Natural killer cell treated with Interleukin-12 subunit alpha and Interleukin-12 subunit beta and Interleukin-15 and Interleukin-18, amount 100 ng/mL, for 72 hours (primary cell): ENCODE measurements around the gene MSTO1. TPM values are rescaled to one million over a fixed set of nuclear protein-coding genes. Genes with fewer than 3 reads are reported as not detected.
"Not testable (repeated sequence)": the region's sequence is repeated elsewhere in the genome, so short reads cannot be mapped to it uniquely, and the experiment has no call there.

ENCODE experiments used
- ATAC-seq, 2 donors: fragments of 150-1000 bp; cut with Tn5 transposase in 1 of 2; sonication (Bioruptor Pico), chemical (Tn5 transposase) in 1 of 2; 2 replicates each; pipeline ENCODE4 v1.10.0; 2021
- DNase-seq: peaks from one replicate; pipeline ENCODE4 v3.0.0; 2022; ENCODE audit warnings: low spot score
- H3K27ac Mint-ChIP-seq, 2 donors: 1 replicate in 1 of 2; 2 replicates in 1 of 2; pipeline ENCODE4 v1.8.0; 2022; ENCODE audit warnings: mixed read lengths in 2 of 2, mild to moderate bottlenecking in 1 of 2, moderate library complexity in 1 of 2
- H3K27me3 Mint-ChIP-seq, 2 donors: 1 replicate in 1 of 2; 2 replicates in 1 of 2; pipeline ENCODE4 v1.8.0; 2022; ENCODE audit warnings: mixed read lengths in 2 of 2
- H3K36me3 Mint-ChIP-seq: one replicate; pipeline ENCODE4 v1.8.0; 2022; ENCODE audit warnings: mixed read lengths
- H3K4me1 Mint-ChIP-seq, 2 donors: 1 replicate in 1 of 2; 2 replicates in 1 of 2; pipeline ENCODE4 v1.8.0; 2022; ENCODE audit warnings: low read depth in 2 of 2, mixed read lengths in 2 of 2, mild to moderate bottlenecking in 1 of 2
- H3K4me3 Mint-ChIP-seq: one replicate; pipeline ENCODE4 v1.8.0; 2022; ENCODE audit warnings: mixed read lengths
- H3K9me3 Mint-ChIP-seq: 2 replicates; pipeline ENCODE4 v1.8.0; 2022; ENCODE audit warnings: mixed read lengths
- total RNA-seq, 2 donors: library from RNA; stranded (reverse); gene quantifications; one replicate each; pipeline ENCODE4 v1.2.3, GENCODE V29; 2022

MSTO1 gene
- total RNA-seq = 100 to 1,000 TPM in 1 of 2 donors, 10 to 100 TPM in 1; 63.9 to 116 TPM

- Mint-ChIP-seq H3K27me3 (no peaks in the 10 kb centered on the region), H3K4me3 (peak within 1 kb of the TSS; percentile 94), H3K36me3 (peaks cover 3% of the 10 kb centered on the region), H3K4me1 (peaks cover 5 to 11% of the 10 kb centered on the region in 2 donors), H3K27ac (peak within 1 kb of the TSS; percentile 78 to 97), H3K9me3 (no peaks in the 10 kb centered on the region)
- ATAC-seq (peak; percentile 97), DNase-seq (peak; percentile 98)
Measured at GRCh38 chr1:155609515-155610256, at the start of gene MSTO1. Gene MSTO1 (plus strand): TSS chr1:155610218. CDS start chr1:155610249, 31 bp downstream.

GRCh38 chr1:155561779-155562580 lies 48.0 kb upstream of the MSTO1 start:
- H3K9me3 Mint-ChIP-seq, H3K27me3 Mint-ChIP-seq, DNase-seq, H3K36me3 Mint-ChIP-seq: not testable (repeated sequence)
- ATAC-seq = peak; percentile 10 to 40
- peak overlapping the region; percentile 98 for H3K4me3 Mint-ChIP-seq
- peak overlapping the region; percentile 97 to 98 for H3K27ac Mint-ChIP-seq
- peaks cover 20 to 25% of the 10 kb centered on the region in 2 donors for H3K4me1 Mint-ChIP-seq

DNA sequence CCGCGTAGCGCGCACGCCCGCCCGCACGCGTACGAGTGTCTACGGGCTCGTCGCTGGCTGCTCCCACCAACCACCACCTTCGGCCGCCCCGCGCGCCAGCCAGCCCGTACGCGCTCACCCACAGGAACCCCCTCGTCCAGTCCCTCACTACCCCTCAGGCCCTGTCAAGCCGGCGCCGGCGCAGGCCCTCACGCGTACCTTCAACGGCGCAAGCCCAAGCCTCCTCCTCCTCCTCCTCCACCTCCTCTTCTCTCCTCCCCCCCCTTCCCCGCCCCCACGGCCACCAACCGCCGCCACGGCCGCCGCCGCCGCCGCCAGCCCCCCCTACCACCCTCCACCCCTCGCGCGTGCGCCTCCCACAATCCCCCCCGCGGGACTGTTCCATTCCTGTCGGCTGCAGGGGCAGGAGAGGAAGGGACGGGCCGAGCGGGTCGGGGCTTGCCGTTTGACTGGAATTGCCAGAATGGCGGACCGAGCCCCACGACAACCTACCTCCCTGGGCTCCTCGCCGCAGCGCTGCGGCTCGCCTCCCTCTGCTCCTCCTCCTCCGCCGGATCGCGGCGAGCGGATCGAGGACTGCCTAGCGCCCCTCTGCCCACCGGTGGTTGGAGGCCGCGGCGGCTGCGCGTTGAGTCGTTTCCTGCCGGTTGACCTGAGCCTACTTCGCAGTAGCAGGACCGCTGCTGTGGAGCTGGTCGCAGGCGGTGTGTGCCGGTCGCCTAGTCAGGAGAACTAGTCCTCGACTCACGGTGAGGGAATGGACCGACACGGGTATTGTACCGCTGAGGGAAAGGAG lies 47.2 kb upstream of the MSTO1 start, which contains the start of gene ASH1L:
ASH1L (minus strand) TSS at position 223 of the 796 bp plus-strand sequence. CDS start 41,284 bp downstream, outside the sequence.
- no peaks in the 10 kb centered on the region for H3K27me3 Mint-ChIP-seq
- no peaks in the 10 kb centered on the region for H3K9me3 Mint-ChIP-seq
- peak within 1 kb of the TSS; percentile 97 to 98 for H3K27ac Mint-ChIP-seq
- H3K4me3 Mint-ChIP-seq = peak within 1 kb of the TSS; percentile 98
- peaks cover 19 to 25% of the 10 kb centered on the region in 2 donors for H3K4me1 Mint-ChIP-seq
- peaks cover 7% of the 10 kb centered on the region for H3K36me3 Mint-ChIP-seq
- DNase-seq = peak; percentile 95
- peak; percentile 91 for ATAC-seq

DNA sequence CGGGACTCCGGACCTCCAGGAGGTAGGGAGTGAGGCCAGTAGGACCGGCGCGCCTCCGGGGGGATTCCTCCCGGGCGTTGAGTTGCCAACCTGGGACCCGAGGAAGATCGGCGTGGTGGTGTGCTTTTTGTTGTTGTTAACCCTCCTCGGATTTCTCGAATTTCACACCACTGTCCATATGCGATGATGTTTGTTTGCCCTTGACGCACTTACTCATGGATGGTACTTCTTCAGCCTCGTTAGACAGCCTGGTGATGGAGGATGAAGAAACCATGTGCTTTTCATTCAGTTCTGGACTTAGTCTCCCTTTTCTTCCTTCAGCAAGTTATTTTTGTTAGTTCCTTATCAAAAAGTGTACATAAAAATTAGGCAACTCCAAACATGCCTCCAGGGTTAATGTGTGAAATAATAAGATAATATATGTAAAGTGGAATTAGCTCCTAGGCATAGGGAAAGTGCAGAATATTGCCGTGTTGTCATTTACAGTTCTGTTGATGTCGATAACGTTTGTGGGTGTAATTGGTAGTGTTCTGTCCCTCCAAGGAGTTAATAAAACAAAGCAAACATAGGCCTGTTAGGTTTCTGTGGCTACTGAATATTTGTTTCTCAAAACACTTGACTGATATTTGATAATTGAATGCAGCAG lies 46.5 kb upstream of the MSTO1 start:
- not testable (repeated sequence) for DNase-seq, H3K27me3 Mint-ChIP-seq, H3K9me3 Mint-ChIP-seq, H3K36me3 Mint-ChIP-seq
- H3K27ac Mint-ChIP-seq = peak overlapping the region; percentile 97 to 98
- peak overlapping the region; percentile 98 for H3K4me3 Mint-ChIP-seq
- peaks cover 17 to 25% of the 10 kb centered on the region in 2 donors for H3K4me1 Mint-ChIP-seq
- peak; percentile 0 to 11 for ATAC-seq

DNA sequence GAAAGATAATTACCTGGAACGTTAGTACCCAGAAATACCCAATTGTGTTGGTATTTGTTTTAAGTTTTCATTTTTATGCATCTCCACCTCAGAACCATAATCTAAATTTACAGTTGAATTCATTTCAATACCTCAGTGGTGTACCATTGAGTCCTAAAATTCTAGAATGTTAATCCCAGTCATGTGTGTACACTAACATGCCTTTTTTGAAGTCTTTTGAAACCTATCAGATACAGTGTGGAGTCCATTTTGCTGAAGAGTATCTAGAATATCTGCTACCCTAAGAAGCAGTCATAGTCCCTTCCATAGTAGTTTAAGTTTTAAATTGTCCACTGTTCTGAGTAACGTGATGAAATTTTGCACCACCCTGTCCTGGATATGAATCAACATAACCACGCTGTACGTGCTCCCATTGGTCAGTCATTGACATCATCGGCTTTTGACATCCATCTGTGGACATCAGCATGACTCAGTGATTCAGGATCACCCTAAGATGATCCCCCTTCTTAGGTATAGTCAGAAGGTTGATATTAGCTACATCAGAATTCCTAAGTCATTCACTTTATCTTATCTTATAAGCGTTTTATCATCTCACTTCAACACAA lies 39.9 kb upstream of the MSTO1 start:
- peak; percentile 32 to 75 for ATAC-seq
- Mint-ChIP-seq H3K27ac (peak overlapping the region in 1 of 2 donors; percentile 47), H3K4me3 (peak overlapping the region; percentile 20), H3K27me3 (no peaks in the 10 kb centered on the region), H3K36me3 (no peaks in the 10 kb centered on the region), H3K4me1 (peaks cover 11 to 17% of the 10 kb centered on the region in 2 donors), H3K9me3 (no peaks in the 10 kb centered on the region)
- DNase-seq = no peak

DNA sequence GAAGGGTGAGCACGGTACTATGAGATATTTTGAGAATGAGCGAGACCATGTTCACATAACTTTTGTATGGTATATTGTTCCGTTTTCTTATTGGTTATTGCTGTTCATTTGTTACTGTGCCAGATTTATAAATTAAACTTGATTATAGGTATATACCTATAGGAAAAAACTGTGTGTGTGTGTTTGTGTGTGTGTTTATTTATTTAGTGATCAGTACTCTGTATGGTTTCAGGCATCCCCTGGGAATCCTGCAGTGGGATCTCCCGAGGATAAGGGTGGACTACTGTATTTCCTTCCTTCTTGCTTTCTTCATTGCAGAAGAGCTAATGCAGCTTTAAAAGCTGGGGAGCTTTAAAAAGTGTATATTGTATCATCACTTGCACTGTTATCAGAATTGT lies 39.4 kb upstream of the MSTO1 start:
- Mint-ChIP-seq H3K27me3 (no peaks in the 10 kb centered on the region), H3K27ac (peak overlapping the region in 1 of 2 donors; percentile 47), H3K36me3 (no peaks in the 10 kb centered on the region), H3K4me3 (no peak overlapping the region), H3K9me3 (no peaks in the 10 kb centered on the region), H3K4me1 (peaks cover 13 to 20% of the 10 kb centered on the region in 2 donors)
- no peak for ATAC-seq
- no peak for DNase-seq

GRCh38 chr1:155574077-155574476 lies 35.9 kb upstream of the MSTO1 start:
- H3K4me1 Mint-ChIP-seq = peaks cover 13 to 20% of the 10 kb centered on the region in 2 donors
- no peaks in the 10 kb centered on the region for H3K27me3 Mint-ChIP-seq
- H3K36me3 Mint-ChIP-seq = no peaks in the 10 kb centered on the region
- H3K4me3 Mint-ChIP-seq = no peak overlapping the region
- no peaks in the 10 kb centered on the region for H3K9me3 Mint-ChIP-seq
- no peak for ATAC-seq
- no peak overlapping the region for H3K27ac Mint-ChIP-seq
- no peak for DNase-seq

DNA sequence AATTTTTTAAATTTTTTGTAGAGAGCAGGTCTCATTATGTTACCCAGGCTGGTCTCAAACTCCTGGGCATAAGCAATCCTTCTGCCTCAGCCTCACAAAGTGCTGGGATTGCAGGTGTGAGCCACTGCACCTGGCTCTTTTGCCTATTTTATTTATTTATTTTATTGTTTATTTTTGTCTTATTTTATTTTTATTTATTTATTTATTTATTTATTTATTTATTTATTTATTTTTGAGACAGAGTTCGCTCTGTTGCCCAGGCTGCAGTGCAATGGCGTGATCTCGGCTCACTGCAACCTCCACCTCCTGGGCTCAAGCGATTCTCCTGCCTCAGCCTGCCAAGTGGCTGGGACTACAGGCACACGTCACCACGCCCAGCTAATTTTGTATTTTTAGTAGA lies 34.4 kb upstream of the MSTO1 start:
- DNase-seq, H3K9me3 Mint-ChIP-seq, H3K27ac Mint-ChIP-seq, H3K36me3 Mint-ChIP-seq, H3K4me1 Mint-ChIP-seq, H3K27me3 Mint-ChIP-seq, ATAC-seq, H3K4me3 Mint-ChIP-seq: not testable (repeated sequence)

DNA sequence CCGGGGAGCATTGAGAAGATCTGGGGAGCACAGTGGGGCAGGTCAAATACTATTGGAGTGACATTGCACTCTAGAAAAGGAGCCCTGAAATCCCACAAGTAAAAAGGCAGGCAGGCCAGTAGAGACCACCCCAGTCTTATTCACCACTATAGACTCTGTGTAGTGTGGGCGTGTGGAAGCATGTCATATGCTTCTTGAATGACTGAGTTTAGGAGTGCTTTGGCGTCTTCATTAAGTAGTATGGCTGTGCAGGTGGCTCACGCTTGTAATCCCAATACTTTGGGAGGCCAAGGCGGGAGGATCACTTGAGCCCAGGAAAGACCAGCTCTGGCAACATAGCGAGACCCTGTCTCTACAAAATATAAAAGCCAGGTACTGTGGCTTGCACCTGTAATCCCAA lies 26.2 kb upstream of the MSTO1 start:
- not testable (repeated sequence) for ATAC-seq, H3K9me3 Mint-ChIP-seq, H3K27me3 Mint-ChIP-seq, H3K4me3 Mint-ChIP-seq, H3K36me3 Mint-ChIP-seq, H3K4me1 Mint-ChIP-seq, DNase-seq, H3K27ac Mint-ChIP-seq

GRCh38 chr1:155589282-155589681 lies 20.7 kb upstream of the MSTO1 start:
- not testable (repeated sequence) for H3K4me3 Mint-ChIP-seq, H3K9me3 Mint-ChIP-seq, H3K4me1 Mint-ChIP-seq

GRCh38 chr1:155590516-155591247 lies 19.3 kb upstream of the MSTO1 start:
- not testable (repeated sequence) for H3K36me3 Mint-ChIP-seq

More at GRCh38 chr1:155589282-155589681, 20.7 kb upstream of the MSTO1 start:
- H3K27me3 Mint-ChIP-seq, DNase-seq, H3K27ac Mint-ChIP-seq, H3K36me3 Mint-ChIP-seq, ATAC-seq: not testable (repeated sequence)

DNA sequence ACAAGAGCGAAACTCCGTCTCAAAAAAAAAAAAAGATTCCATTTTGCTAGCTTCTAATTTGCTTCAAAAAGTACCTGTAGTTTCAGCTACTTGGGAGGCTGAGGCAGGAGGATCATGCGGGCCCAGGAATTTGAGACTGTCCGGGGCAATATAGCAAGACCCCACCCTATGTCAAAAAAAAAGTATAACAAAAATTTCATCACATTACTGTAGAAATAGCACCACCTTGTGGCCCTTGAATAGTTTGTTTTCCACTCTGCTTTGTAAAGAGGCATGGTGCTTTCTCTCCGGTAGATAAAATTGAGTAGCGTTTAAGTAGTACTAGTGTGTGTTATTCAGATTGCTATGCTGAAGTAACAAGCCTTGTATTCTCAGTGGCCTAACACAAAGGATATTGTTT lies 18.2 kb upstream of the MSTO1 start:
- Mint-ChIP-seq H3K4me3 (no peak overlapping the region), H3K9me3 (no peaks in the 10 kb centered on the region), H3K27me3 (no peaks in the 10 kb centered on the region), H3K4me1 (peaks cover 3% of the 10 kb centered on the region in 2 donors), H3K36me3 (no peaks in the 10 kb centered on the region), H3K27ac (no peak overlapping the region)
- peak; percentile 50 to 57 for ATAC-seq
- no peak for DNase-seq

More at GRCh38 chr1:155590516-155591247, 19.3 kb upstream of the MSTO1 start:
- H3K27ac Mint-ChIP-seq, H3K9me3 Mint-ChIP-seq, H3K27me3 Mint-ChIP-seq, H3K4me1 Mint-ChIP-seq, DNase-seq, H3K4me3 Mint-ChIP-seq: not testable (repeated sequence)
- peak in 1 of 2 donors; percentile 33 for ATAC-seq
